K562 (cell line): ENCODE measurements around the gene SLC26A11. TPM values are rescaled to one million over a fixed set of nuclear protein-coding genes. Genes with fewer than 3 reads are reported as not detected.
A peak's percentile ranks its signal among the peaks of the same experiment; 100 is the strongest.

Source experiments
- ARID3A ChIP-seq: IDR thresholded peaks from 2 replicates; pipeline ENCODE4 v1.6.1; 2012; ENCODE audit warnings: low read depth, low read length, improper control_type of control experiment, borderline replicate concordance
- ARID3B ChIP-seq: fragments of 250-450 bp; sonication (Bioruptor Pico); IDR thresholded peaks from 2 replicates; pipeline ENCODE4 v1.4.0; 2020; ENCODE audit warnings: borderline replicate concordance
- EP300 ChIP-seq: IDR thresholded peaks from 2 replicates; pipeline ENCODE4 v1.6.1; 2012; ENCODE audit warnings: low read length, improper control_type of control experiment
- ETV6 ChIP-seq, 3 experiments: fragments of 150-350 bp in 1 of 3; sonication (generic) in 1 of 3; formaldehyde crosslinking in 1 of 3; IDR thresholded peaks; 2 replicates each; pipeline versions ENCODE4 v1.6.1 to v1.8.0; 2014 to 2022; ENCODE audit warnings: borderline replicate concordance in 2 of 3, low read depth in 2 of 3, antibody characterized with exemption in 1 of 3, low read length in 1 of 3, mild to moderate bottlenecking in 1 of 3, missing genetic modification reagents in 1 of 3
- PHF21A ChIP-seq: fragments of 450-650 bp; IDR thresholded peaks from 2 replicates; pipeline ENCODE4 v1.6.1; 2017; ENCODE audit warnings: low read depth, borderline replicate concordance
- PHF8 ChIP-seq: fragments of 200-600 bp; sonication (generic); IDR thresholded peaks from 2 replicates; pipeline ENCODE4 v1.6.1; 2012; ENCODE audit warnings: mixed run types, mild to moderate bottlenecking, inconsistent platforms, low read length, moderate library complexity, borderline replicate concordance
- SAFB ChIP-seq: fragments of 200-400 bp; formaldehyde crosslinking; IDR thresholded peaks from 2 replicates; pipeline ENCODE4 v1.6.1; 2017; ENCODE audit warnings: low read depth, low read length, borderline replicate concordance
- SRSF9 ChIP-seq: fragments of 200-400 bp; formaldehyde crosslinking; IDR thresholded peaks from 2 replicates; pipeline ENCODE4 v1.6.1; 2017; ENCODE audit warnings: low read depth, low read length, borderline replicate concordance
- ZBED1 ChIP-seq: IDR thresholded peaks from 2 replicates; pipeline ENCODE4 v1.6.1; 2014
- ZFPM2 ChIP-seq: fragments of 250-450 bp; sonication (Bioruptor Pico); IDR thresholded peaks from 2 replicates; pipeline ENCODE4 v1.5.1; 2022; ENCODE audit warnings: mild to moderate bottlenecking
- ZNF41 ChIP-seq: fragments of 250-450 bp; sonication (Bioruptor Pico); conservative IDR thresholded peaks from 2 replicates; pipeline ENCODE4 v1.4.0; 2020; ENCODE audit warnings: mild to moderate bottlenecking
- ZNF431 ChIP-seq: sonication (generic); formaldehyde crosslinking; IDR thresholded peaks from 2 replicates; pipeline ENCODE4 v1.8.0; 2022; ENCODE audit warnings: mild to moderate bottlenecking, missing genetic modification reagents
- ZNF551 ChIP-seq: fragments of 250-450 bp; sonication (Bioruptor Pico); IDR thresholded peaks from 2 replicates; pipeline ENCODE4 v1.5.0; 2021; ENCODE audit warnings: mild to moderate bottlenecking, moderate library complexity
- ZNF785 ChIP-seq: fragments of 250-450 bp; sonication (Bioruptor Pico); IDR thresholded peaks from 2 replicates; pipeline ENCODE4 v1.4.0; 2020; ENCODE audit warnings: mild to moderate bottlenecking
- polyA plus RNA-seq, 8 experiments: library from polyadenylated mRNA; depleted of rRNA in 4 of 8; stranded (reverse) in 5 of 8; unstranded in 3 of 8; fragments of >200 nt; fragmentation: Nextera tagmentation in 2 of 8; fragmentation: Illumina TruSeq in 1 of 8; extraction: Ambion mirVana in 2 of 8; extraction: Trizol in 1 of 8; gene quantifications; 2 replicates each; pipeline versions ENCODE4 v1.2.1 to v1.2.3, GENCODE V29; 2011 to 2014; ENCODE audit warnings: inconsistent platforms in 1 of 8, missing spikeins in 1 of 8
- total RNA-seq, 7 experiments: library from RNA; depleted of rRNA in 6 of 7; stranded (reverse); fragments of >200 nt in 6 of 7; fragmentation: Illumina TruSeq in 2 of 7; extraction: Trizol in 2 of 7; gene quantifications; 2 replicates each; pipeline versions ENCODE4 v1.2.1 to v1.2.3, GENCODE V29; 2011 to 2021; ENCODE audit warnings: low replicate concordance in 1 of 7
- TF ChIP-seq, protein P1 (sequence below): fragments of 450-650 bp; IDR thresholded peaks from 2 replicates; pipeline ENCODE4 v1.6.1; 2014; ENCODE audit warnings: low read depth, mild to moderate bottlenecking, moderate library complexity, borderline replicate concordance
- TF ChIP-seq, protein P2 (sequence below), 2 experiments: fragments of 250-450 bp in 1 of 2; fragments of 450-650 bp in 1 of 2; sonication (Bioruptor Pico) in 1 of 2; IDR thresholded peaks; 2 replicates each; pipeline versions ENCODE4 v1.6.1 to v1.8.0; 2016 to 2021; ENCODE audit warnings: mild to moderate bottlenecking in 2 of 2, moderate library complexity in 2 of 2, missing compliant biosample characterization in 1 of 2, missing genetic modification characterization in 1 of 2

The SLC26A11 gene
- total and polyA plus RNA-seq, 9 of the 15 experiments (the other 6 are each of a cell fraction or from before 2014, with no cell fraction given) = 0.06 to 3.1 (median 1.2) TPM; not detected in 1

DNA sequence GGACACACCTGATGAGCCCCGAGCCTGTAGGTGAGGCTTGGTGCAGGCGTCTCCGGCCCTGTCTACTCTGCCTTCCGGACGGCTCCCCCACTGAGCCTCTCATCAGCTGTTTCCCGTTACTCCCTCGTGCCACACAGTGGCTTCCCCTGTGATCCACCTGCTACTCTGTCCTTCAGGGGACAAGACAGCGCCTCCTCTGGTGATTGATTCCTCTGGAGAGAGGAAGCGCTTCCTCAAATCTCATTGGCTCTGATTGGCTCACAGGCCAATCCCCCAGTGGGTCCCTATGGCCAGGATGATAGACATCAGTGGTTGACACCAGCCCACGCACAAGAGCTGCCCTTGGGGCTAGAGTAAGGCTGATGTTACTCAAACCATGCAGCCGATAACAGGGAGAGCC, 64.4 kb downstream of the SLC26A11 start (continued):
- no peak for TF ChIP-seq ARID3A
- no peak for TF ChIP-seq SAFB
- TF ChIP-seq, protein P1, sequence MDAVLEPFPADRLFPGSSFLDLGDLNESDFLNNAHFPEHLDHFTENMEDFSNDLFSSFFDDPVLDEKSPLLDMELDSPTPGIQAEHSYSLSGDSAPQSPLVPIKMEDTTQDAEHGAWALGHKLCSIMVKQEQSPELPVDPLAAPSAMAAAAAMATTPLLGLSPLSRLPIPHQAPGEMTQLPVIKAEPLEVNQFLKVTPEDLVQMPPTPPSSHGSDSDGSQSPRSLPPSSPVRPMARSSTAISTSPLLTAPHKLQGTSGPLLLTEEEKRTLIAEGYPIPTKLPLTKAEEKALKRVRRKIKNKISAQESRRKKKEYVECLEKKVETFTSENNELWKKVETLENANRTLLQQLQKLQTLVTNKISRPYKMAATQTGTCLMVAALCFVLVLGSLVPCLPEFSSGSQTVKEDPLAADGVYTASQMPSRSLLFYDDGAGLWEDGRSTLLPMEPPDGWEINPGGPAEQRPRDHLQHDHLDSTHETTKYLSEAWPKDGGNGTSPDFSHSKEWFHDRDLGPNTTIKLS = no peak
- no peak for TF ChIP-seq SRSF9
- no peak for TF ChIP-seq ZNF785 (CRISPR knock-in tag)
- TF ChIP-seq ZFPM2 (CRISPR knock-in tag) = no peak
- TF ChIP-seq PHF21A = 0 out of 2 replicates have a peak, but pooled peaks have one; percentile 29
- TF ChIP-seq PHF8 = no peak
- no peak for TF ChIP-seq ZNF41
- peak; percentile 28; the same call in 1 of the 2 replicates for TF ChIP-seq EP300
- no peak for TF ChIP-seq ARID3B (CRISPR knock-in tag)
- TF ChIP-seq ZNF431 = no peak
- TF ChIP-seq ZNF551 (CRISPR knock-in tag) = no peak
- TF ChIP-seq ZBED1 = no peak
- TF ChIP-seq, protein P2, sequence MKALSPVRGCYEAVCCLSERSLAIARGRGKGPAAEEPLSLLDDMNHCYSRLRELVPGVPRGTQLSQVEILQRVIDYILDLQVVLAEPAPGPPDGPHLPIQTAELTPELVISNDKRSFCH (CRISPR knock-in tag; IDR thresholded peaks at IDR 0.05) = no peak
- TF ChIP-seq, protein P2 (tag; IDR thresholded peaks at IDR 0.05) = no peak
- no peak for TF ChIP-seq ETV6 (IDR thresholded peaks at IDR 0.05; ENCODE audit: borderline replicate concordance in 1 of 2, low read depth in 2 of 2, low read length in 1 of 2)
- TF ChIP-seq ETV6 (CRISPR knock-in tag; IDR thresholded peaks at IDR 0.05; ENCODE audit: borderline replicate concordance) = no peak
